Keratinocyte (primary cell): ENCODE results near the gene GOPC.

Source experiments
- EZH2 ChIP-seq: IDR thresholded peaks from one replicate; pipeline ENCODE4 v1.6.1; 2012; ENCODE audit warnings: inconsistent platforms, mild to moderate bottlenecking, low read length, moderate library complexity
- TF ChIP-seq, protein P1 (sequence below), 3 experiments: IDR thresholded peaks in 1 of 3; conservative IDR thresholded peaks in 1 of 3; optimal IDR thresholded peaks in 1 of 3; 2 replicates in 2 of 3; 3 replicates in 1 of 3; pipeline versions ENCODE3 to v1.5.1; 2011; ENCODE audit warnings: low read length in 3 of 3, mild to moderate bottlenecking in 3 of 3, moderate library complexity in 2 of 3, control low read depth in 1 of 3, inconsistent platforms in 1 of 3; ENCODE audit not compliant: insufficient read depth in 2 of 3; ENCODE audit errors: extremely low read depth in 1 of 3

DNA sequence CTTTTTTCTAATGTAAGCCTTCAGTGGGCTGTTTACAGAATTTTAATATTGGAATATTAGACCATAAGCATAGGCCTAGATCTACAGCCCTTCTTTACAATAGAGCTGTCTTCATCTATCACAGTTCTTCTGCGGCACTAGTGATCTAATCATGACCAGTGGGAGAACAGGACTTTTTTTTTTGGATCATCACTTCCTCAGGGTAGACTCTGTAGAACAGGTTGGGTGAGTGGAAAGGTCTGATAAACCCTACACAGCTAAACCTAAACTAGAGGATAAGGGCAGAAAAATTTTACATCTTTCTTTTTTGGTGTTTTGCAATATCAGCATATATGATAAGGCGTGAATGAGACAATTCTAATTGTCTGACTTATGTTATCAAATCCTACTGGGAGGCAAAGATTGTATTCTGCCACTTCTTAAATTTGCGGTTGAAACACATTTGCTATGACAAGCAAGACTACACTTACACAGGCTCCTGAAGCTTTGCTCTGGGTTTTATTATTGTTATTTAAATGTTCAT is 52.2 kb downstream of the GOPC start:
- TF ChIP-seq, protein P1, sequence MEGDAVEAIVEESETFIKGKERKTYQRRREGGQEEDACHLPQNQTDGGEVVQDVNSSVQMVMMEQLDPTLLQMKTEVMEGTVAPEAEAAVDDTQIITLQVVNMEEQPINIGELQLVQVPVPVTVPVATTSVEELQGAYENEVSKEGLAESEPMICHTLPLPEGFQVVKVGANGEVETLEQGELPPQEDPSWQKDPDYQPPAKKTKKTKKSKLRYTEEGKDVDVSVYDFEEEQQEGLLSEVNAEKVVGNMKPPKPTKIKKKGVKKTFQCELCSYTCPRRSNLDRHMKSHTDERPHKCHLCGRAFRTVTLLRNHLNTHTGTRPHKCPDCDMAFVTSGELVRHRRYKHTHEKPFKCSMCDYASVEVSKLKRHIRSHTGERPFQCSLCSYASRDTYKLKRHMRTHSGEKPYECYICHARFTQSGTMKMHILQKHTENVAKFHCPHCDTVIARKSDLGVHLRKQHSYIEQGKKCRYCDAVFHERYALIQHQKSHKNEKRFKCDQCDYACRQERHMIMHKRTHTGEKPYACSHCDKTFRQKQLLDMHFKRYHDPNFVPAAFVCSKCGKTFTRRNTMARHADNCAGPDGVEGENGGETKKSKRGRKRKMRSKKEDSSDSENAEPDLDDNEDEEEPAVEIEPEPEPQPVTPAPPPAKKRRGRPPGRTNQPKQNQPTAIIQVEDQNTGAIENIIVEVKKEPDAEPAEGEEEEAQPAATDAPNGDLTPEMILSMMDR (optimal IDR thresholded peaks at IDR 0.05 in 1 of 3, IDR thresholded peaks at IDR 0.05 in 1 of 3, conservative IDR thresholded peaks at IDR 0.05 in 1 of 3; ENCODE audit: extremely low read depth in 1 of 3, insufficient read depth in 2 of 3, low read length in 3 of 3) = no peak
- TF ChIP-seq EZH2 = no peak
